Fibroblast of lung (primary cell): ENCODE results near the gene METTL16. TPM values are rescaled to one million over a fixed set of nuclear protein-coding genes. Genes with fewer than 3 reads are reported as not detected.

Experiments used
- DNase-seq, 2 donors: peaks; one replicate each; pipeline versions ENCODE4 v3.0.0 to v3.0.0-alpha.2; 2010; ENCODE audit warnings: low read depth in 2 of 2
- H2AFZ ChIP-seq: 2 replicates; pipeline ENCODE4 v1.5.1; 2012; ENCODE audit warnings: low read length, control low read depth, inconsistent platforms
- H3K27ac ChIP-seq: 2 replicates; pipeline ENCODE4 v1.5.1; 2011; ENCODE audit warnings: low read length, control low read depth; ENCODE audit not compliant: insufficient read depth
- H3K27me3 ChIP-seq: 2 replicates; pipeline ENCODE4 v1.5.1; 2011; ENCODE audit warnings: mild to moderate bottlenecking, low read length; ENCODE audit not compliant: control insufficient read depth, insufficient read depth
- H3K36me3 ChIP-seq: 2 replicates; pipeline ENCODE4 v1.5.1; 2011; ENCODE audit warnings: low read length; ENCODE audit not compliant: control insufficient read depth, insufficient read depth
- H3K4me1 ChIP-seq: 2 replicates; pipeline ENCODE4 v1.5.1; 2011; ENCODE audit warnings: low read length; ENCODE audit not compliant: control insufficient read depth, insufficient read depth; ENCODE audit errors: extremely low read depth
- H3K4me2 ChIP-seq: 2 replicates; pipeline ENCODE4 v1.5.1; 2011; ENCODE audit warnings: low read length, control low read depth; ENCODE audit not compliant: insufficient read depth; ENCODE audit errors: extremely low read depth
- H3K4me3 ChIP-seq, 4 experiments: fragments of 200-600 bp in 1 of 4; sonication (generic) in 1 of 4; replicated peaks in 1 of 4; 2 replicates each; pipeline ENCODE4 v1.5.1; 2011 to 2016; ENCODE audit warnings: low read length in 4 of 4, low read depth in 3 of 4, mild to moderate bottlenecking in 3 of 4, control low read depth in 2 of 4, inconsistent platforms in 1 of 4, mixed read lengths in 1 of 4; ENCODE audit not compliant: insufficient read depth in 1 of 4; ENCODE audit errors: control extremely low read depth in 1 of 4
- H3K79me2 ChIP-seq: 2 replicates; pipeline ENCODE4 v1.5.1; 2012; ENCODE audit warnings: mild to moderate bottlenecking, low read length, inconsistent platforms; ENCODE audit not compliant: control insufficient read depth, insufficient read depth
- H3K9ac ChIP-seq: 2 replicates; pipeline ENCODE4 v1.5.1; 2011; ENCODE audit warnings: mild to moderate bottlenecking, low read length, control low read depth; ENCODE audit not compliant: insufficient read depth
- H3K9me3 ChIP-seq: 2 replicates; pipeline ENCODE4 v1.5.1; 2012; ENCODE audit warnings: low read depth, low read length; ENCODE audit not compliant: control insufficient read depth, insufficient read depth
- H4K20me1 ChIP-seq: 2 replicates; pipeline ENCODE4 v1.5.1; 2011; ENCODE audit warnings: low read length; ENCODE audit not compliant: control insufficient read depth, insufficient read depth; ENCODE audit errors: extremely low read depth
- CTCF ChIP-seq, 2 donors: IDR thresholded peaks in 1 of 2; conservative IDR thresholded peaks in 1 of 2; 1 replicate in 1 of 2; 2 replicates in 1 of 2; pipeline ENCODE4 v1.5.1; 2011 to 2012; ENCODE audit warnings: low read length in 2 of 2, control low read depth in 1 of 2, inconsistent platforms in 1 of 2, low read depth in 1 of 2, mild to moderate bottlenecking in 1 of 2
- EZH2 ChIP-seq: IDR thresholded peaks from 2 replicates; pipeline ENCODE4 v1.5.1; 2012; ENCODE audit warnings: low read length, control low read depth, mild to moderate bottlenecking; ENCODE audit errors: missing control alignments
- polyA plus RNA-seq, 2 donors: library from polyadenylated mRNA; depleted of rRNA in 1 of 2; stranded (reverse) in 1 of 2; unstranded in 1 of 2; fragments of >200 nt; gene quantifications; 2 replicates each; pipeline ENCODE4 v1.2.1, GENCODE V29; 2011 to 2012; ENCODE audit warnings: missing spikeins in 1 of 2
- total RNA-seq: library from RNA; depleted of rRNA; stranded (reverse); fragments of >200 nt; gene quantifications from 2 replicates; pipeline ENCODE4 v1.2.1, GENCODE V29; 2014

The METTL16 gene
- total and polyA plus RNA-seq, 2 donors (not counting 1 experiment from before 2014, with no cell fraction given), result 12.2 to 13.4 TPM

GRCh38 chr17:2375406-2375805 is 136.3 kb downstream of the METTL16 start:
- no peaks in the 10 kb centered on the region for H3K9me3 ChIP-seq
- H3K4me3 ChIP-seq, result no peak overlapping the region
- no peaks in the 10 kb centered on the region for H3K4me1 ChIP-seq
- no peaks in the 10 kb centered on the region for H3K27me3 ChIP-seq
- no peak overlapping the region for H2AFZ ChIP-seq
- peaks cover 22% of the 10 kb centered on the region for H3K36me3 ChIP-seq
- H3K79me2 ChIP-seq, result no peaks in the 10 kb centered on the region
- no peak overlapping the region for H3K4me2 ChIP-seq
- no peak overlapping the region for H3K9ac ChIP-seq
- TF ChIP-seq CTCF (conservative IDR thresholded peaks at IDR 0.05 in 1 of 2, IDR thresholded peaks at IDR 0.05 in 1 of 2; ENCODE audit: low read depth in 1 of 2, low read length in 2 of 2), result no peak
- TF ChIP-seq EZH2, result no peak
- no peak overlapping the region for H3K27ac ChIP-seq
- no peaks in the 10 kb centered on the region for H4K20me1 ChIP-seq
- DNase-seq, result no peak

GRCh38 chr17:2374549-2375285 is 137.0 kb downstream of the METTL16 start:
- H3K4me2 ChIP-seq, result no peak overlapping the region
- H3K79me2 ChIP-seq, result no peaks in the 10 kb centered on the region
- no peak overlapping the region for H2AFZ ChIP-seq
- H3K9ac ChIP-seq, result no peak overlapping the region
- H3K36me3 ChIP-seq, result peaks cover 17% of the 10 kb centered on the region
- TF ChIP-seq EZH2, result no peak
- TF ChIP-seq CTCF (conservative IDR thresholded peaks at IDR 0.05 in 1 of 2, IDR thresholded peaks at IDR 0.05 in 1 of 2; ENCODE audit: low read depth in 1 of 2, low read length in 2 of 2), result no peak
- no peak overlapping the region for H3K27ac ChIP-seq
- no peaks in the 10 kb centered on the region for H3K9me3 ChIP-seq
- H3K27me3 ChIP-seq, result no peaks in the 10 kb centered on the region
- no peak for DNase-seq
- H3K4me3 ChIP-seq, result no peak overlapping the region
- H4K20me1 ChIP-seq, result no peaks in the 10 kb centered on the region
- H3K4me1 ChIP-seq, result no peaks in the 10 kb centered on the region

- Histone ChIP-seq H3K79me2 (no peaks in the 10 kb centered on the region), H3K27ac (no peak overlapping the region), H3K4me2 (no peak overlapping the region), H2AFZ (no peak overlapping the region), H3K9ac (no peak overlapping the region), H3K9me3 (no peaks in the 10 kb centered on the region), H3K4me3 (no peak overlapping the region), H3K27me3 (no peaks in the 10 kb centered on the region), H3K36me3 (peaks cover 10% of the 10 kb centered on the region), H3K4me1 (no peaks in the 10 kb centered on the region), H4K20me1 (no peaks in the 10 kb centered on the region)
- TF ChIP-seq CTCF (conservative IDR thresholded peaks at IDR 0.05 in 1 of 2, IDR thresholded peaks at IDR 0.05 in 1 of 2; ENCODE audit: low read depth in 1 of 2, low read length in 2 of 2) (no peak), EZH2 (no peak)
- no peak for DNase-seq
Measured at GRCh38 chr17:2373179-2373578, 138.5 kb downstream of the METTL16 start.
